Mononuclear cell (primary cell): ENCODE measurements around the gene TXLNG. TPM values are rescaled to one million over a fixed set of nuclear protein-coding genes. Genes with fewer than 3 reads are reported as not detected.
A peak's percentile ranks its signal among the peaks of the same experiment; 100 is the strongest.

Experiments used
- H3K27me3 ChIP-seq: 2 replicates; pipeline ENCODE4 v1.6.0; 2011; ENCODE audit warnings: low read length, control low read depth; ENCODE audit not compliant: insufficient read depth
- H3K4me1 ChIP-seq: 2 replicates; pipeline ENCODE4 v1.5.1; 2011; ENCODE audit warnings: mild to moderate bottlenecking, low read length, control low read depth; ENCODE audit not compliant: insufficient read depth
- H3K4me3 ChIP-seq: 2 replicates; pipeline ENCODE4 v1.5.1; 2011; ENCODE audit warnings: mild to moderate bottlenecking, low read length, moderate library complexity
- H3K9me3 ChIP-seq: 2 replicates; pipeline ENCODE4 v1.5.1; 2011; ENCODE audit warnings: low read depth, mild to moderate bottlenecking, control low read depth, low read length
- total RNA-seq: library from RNA; depleted of rRNA; stranded (reverse); fragments of >200 nt; gene quantifications from one replicate; pipeline ENCODE4 v1.2.3, GENCODE V29; 2012

Gene TXLNG
- total RNA-seq, 1 donor, result 17.9 TPM

DNA sequence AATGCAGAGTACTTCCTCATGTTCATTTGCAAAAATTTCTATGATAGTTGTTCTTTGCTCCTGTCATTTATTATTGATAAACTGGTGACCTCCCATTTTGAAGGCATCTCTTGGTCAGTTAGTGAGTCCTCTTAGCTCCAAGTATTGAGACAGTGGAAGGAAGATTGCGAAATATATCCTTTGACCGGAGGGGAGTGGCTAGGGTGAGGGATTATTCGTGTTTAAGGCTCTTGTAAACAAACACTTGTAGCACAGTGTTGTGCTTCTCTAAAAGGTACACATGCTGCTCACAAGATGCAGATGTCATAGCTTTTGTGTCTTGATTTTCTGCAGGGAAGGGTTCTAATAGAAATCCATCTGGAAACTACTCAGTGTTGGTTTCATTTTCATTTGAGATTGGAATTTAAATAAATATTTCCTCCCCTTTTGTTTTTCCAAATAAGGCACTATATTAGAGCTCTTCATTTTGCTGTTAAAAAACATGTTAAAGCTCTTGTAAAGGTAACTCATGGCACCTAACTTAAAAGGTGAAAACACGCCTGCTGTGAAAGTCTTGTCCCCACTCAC, 21.8 kb downstream of the TXLNG start:
- peak overlapping the region; percentile 18 for H3K4me3 ChIP-seq
- no peaks in the 10 kb centered on the region for H3K9me3 ChIP-seq
- peaks cover 10% of the 10 kb centered on the region for H3K4me1 ChIP-seq
- H3K27me3 ChIP-seq, result no peaks in the 10 kb centered on the region

DNA sequence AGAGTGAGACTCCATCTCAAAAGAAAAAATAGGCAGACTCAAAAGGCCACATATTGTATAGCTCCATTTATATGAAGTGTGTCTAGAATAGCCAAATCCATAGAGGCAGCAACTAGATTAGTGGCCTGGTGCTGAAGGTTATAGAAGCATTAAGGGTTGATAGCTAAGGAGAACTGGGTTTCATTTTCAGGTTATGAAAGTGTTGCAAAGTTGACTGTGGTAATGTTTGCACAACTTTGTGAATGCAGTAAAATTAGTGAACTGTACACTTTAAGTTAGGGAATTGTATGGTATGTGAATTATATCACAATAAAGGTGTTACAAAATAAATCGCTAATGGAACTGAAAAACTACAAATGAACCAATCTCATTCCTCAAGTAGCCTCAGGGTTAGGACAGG, 28.3 kb downstream of the TXLNG start:
- Histone ChIP-seq H3K27me3 (no peaks in the 10 kb centered on the region), H3K4me3 (no peak overlapping the region), H3K9me3 (no peaks in the 10 kb centered on the region), H3K4me1 (no peaks in the 10 kb centered on the region)

DNA sequence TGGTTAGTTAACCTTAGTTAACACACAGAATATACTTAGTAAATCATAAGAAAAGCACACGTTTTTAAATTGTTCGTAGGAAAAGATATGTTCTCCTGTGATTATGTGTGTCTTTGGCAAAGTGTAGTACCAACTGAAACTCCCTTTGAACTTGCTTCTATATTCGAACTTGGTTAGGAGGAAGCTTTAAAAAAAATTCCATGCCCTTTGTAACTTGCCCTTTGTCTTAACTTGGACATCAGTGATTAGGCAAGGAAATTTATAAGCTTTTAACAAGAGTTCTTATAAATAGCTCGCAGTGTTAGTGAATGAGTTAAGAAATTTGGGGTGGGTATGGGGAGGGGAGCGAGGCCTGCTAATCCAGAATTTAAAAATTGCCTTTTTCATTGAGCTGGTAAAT, 33.4 kb downstream of the TXLNG start:
- Histone ChIP-seq H3K4me1 (no peaks in the 10 kb centered on the region), H3K27me3 (no peaks in the 10 kb centered on the region), H3K9me3 (no peaks in the 10 kb centered on the region), H3K4me3 (no peak overlapping the region)

- no peaks in the 10 kb centered on the region for H3K4me1 ChIP-seq
- H3K4me3 ChIP-seq, result no peak overlapping the region
- H3K27me3 ChIP-seq, result no peaks in the 10 kb centered on the region
- H3K9me3 ChIP-seq, result no peaks in the 10 kb centered on the region
Observed at GRCh38 chrX:16822723-16823122, 36.5 kb downstream of the TXLNG start.

- H3K9me3 ChIP-seq, result no peaks in the 10 kb centered on the region
- H3K27me3 ChIP-seq, result no peaks in the 10 kb centered on the region
- H3K4me1 ChIP-seq, result no peaks in the 10 kb centered on the region
- H3K4me3 ChIP-seq, result no peak overlapping the region
Observed at GRCh38 chrX:16825264-16826035, 39.2 kb downstream of the TXLNG start.

- no peak overlapping the region for H3K4me3 ChIP-seq
- H3K4me1 ChIP-seq, result no peaks in the 10 kb centered on the region
- no peaks in the 10 kb centered on the region for H3K9me3 ChIP-seq
- H3K27me3 ChIP-seq, result no peaks in the 10 kb centered on the region
Observed at GRCh38 chrX:16826207-16826606, 39.9 kb downstream of the TXLNG start.

DNA sequence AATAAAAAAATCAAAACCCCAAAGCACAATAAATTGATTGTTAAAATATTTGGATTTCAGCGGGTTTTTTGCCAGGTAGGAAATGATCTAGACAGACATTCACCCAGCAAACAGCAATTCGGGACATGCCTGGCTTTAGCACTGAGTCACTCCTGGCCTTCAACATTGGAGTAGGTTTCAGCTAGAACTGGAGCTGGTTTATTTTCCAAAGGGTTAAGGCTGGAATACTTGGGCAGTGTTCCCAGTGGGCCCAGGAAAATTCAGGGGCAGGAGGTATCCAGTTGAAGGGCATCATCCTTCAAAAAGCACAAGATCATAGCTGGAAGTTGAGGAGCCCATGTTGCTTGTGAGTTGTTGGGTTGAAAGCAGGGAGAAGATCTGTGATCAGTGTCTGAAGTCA, 41.0 kb downstream of the TXLNG start:
- Histone ChIP-seq H3K27me3 (no peaks in the 10 kb centered on the region), H3K4me3 (no peak overlapping the region), H3K4me1 (no peaks in the 10 kb centered on the region), H3K9me3 (no peaks in the 10 kb centered on the region)

DNA sequence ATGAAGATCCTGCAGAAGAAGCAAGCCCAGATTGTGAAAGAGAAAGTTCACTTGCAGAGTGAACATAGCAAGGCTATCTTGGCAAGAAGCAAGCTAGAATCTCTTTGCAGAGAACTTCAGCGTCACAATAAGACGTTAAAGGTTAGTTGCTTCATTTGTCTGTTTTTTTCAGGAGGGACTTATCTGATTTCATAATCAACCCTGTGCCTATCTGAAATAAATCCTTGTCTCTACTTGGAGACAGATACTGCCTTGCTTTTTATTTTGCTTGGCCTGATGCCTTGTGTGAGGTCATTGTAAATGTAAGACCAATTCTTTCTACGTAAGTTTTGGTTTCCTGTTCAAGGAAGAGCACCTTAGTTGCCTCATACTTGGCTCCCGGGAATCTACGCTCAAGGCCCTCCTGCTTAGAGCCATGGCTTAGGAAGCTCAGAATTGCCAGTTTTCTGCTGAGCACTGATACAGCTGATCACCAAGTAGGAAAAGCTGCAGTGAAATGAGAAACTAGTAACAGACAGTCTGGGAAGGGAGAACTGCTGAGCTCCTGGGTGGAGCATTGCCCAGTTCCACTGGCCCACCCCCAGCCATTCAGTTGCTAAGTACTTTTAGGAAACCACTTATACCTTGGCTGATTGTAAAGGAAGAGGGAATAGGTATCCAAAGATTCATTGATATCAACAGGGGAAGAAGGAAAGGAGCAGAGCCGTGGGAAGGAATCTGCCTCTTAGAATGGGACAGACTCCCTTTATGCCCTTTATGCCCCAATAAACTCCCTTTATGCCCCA, 42.0 kb downstream of the TXLNG start:
- no peaks in the 10 kb centered on the region for H3K4me1 ChIP-seq
- H3K9me3 ChIP-seq, result no peaks in the 10 kb centered on the region
- H3K27me3 ChIP-seq, result no peaks in the 10 kb centered on the region
- no peak overlapping the region for H3K4me3 ChIP-seq

DNA sequence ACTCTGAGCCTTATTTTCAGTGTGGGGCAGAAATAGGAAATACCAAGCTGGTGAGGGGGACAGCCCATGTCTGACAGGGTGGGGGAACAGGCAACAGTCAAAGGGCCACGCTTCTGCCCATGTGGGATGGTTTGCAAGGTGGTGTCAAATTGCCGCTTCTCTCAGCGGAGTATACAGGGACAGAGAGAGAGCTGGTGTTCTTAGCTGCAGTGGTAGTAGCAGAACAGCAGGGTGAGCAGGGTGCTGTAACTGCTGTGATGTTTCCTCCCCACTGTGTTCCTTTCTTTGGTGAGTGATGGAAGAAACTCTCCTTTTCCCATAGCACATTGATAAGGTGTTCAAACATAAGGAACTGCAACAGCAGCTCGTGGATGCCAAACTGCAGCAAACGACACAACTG, 46.0 kb downstream of the TXLNG start:
- H3K4me1 ChIP-seq, result no peaks in the 10 kb centered on the region
- H3K9me3 ChIP-seq, result no peaks in the 10 kb centered on the region

DNA sequence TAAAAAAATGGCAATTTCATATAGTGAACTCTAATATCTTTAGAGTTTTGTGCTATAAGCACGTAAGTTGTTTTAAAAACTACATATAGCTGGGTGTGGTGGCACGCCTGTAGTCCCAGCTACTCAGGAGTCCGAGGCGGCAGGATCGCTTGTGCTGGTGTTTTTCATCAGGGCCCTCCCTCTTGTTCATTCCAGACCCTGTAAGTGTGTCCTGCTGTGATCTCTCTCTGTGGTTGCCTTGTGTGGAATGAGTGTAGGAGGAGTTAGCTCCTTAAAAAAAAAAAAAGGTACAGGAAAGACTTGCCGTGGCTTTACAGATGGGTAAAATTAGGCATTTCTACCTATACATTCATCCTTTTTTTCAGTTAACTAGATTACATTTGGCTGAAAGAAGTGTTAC, 48.5 kb downstream of the TXLNG start:
- no peaks in the 10 kb centered on the region for H3K9me3 ChIP-seq
- H3K27me3 ChIP-seq, result no peaks in the 10 kb centered on the region
- no peak overlapping the region for H3K4me3 ChIP-seq
- no peaks in the 10 kb centered on the region for H3K4me1 ChIP-seq

More for the DNA sequence above, 46.0 kb downstream of the TXLNG start:
- Histone ChIP-seq H3K27me3 (no peaks in the 10 kb centered on the region), H3K4me3 (no peak overlapping the region)

DNA sequence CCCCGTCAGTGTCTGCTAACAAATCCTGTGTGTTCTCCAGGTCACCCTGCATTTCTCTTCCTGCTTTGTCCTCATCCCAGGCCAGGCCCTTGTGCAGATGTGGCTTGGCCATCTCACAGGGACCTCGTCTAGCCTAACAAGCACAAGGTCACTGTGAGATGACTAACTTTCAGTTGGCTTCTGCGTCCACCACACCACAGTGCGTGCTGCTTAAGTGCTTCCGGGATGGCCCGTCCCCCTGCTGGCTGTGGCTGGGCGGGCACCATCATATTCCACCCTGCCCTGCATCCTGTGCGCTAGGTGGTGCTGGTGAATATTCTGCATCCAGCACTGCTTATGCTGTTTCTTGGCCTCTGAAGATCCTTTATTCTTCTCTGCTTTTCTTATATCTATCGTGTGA, 50.1 kb downstream of the TXLNG start:
- Histone ChIP-seq H3K9me3 (no peaks in the 10 kb centered on the region), H3K4me3 (no peak overlapping the region), H3K4me1 (no peaks in the 10 kb centered on the region), H3K27me3 (no peaks in the 10 kb centered on the region)

DNA sequence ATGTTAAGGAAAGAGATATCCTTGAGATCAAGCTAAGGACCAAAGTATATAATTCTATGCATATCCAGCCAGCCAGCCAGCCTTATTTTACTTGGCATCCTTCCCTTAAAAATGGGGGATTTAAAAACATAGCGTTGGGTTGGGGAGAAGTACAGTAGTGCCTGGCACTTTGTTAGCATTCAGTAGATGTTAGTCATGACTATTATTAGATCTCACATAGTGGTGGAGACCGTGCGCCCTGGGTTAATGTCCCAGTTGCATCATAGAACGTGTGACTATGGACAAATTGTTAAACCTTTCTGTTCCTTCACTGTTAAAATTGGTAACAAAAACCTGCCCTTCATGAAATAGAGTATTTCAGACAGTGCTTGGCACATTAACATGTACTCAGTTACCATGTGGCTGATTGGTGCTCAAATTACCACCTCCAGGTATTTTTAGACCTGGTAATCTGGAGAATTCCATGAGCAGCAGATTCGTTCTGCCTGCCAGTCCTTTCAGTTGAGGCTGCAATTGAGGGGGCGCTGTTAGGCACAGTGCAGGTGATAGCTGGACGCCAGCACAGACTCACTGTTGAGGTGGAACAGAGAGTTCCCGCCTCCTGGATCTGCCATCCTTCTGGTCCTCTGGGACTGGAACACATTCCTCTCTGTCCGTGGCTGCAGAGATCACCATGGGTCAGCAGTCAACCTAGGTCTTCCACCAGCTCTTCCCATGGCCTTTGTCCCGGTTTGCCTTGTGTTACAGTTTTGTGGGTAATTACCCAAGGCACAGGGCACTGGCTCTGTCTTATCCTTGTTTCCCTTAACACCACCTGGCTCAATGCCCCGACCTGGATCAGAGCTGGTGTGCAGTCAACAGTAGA, 52.2 kb downstream of the TXLNG start:
- H3K4me3 ChIP-seq, result no peak overlapping the region
- H3K27me3 ChIP-seq, result no peaks in the 10 kb centered on the region
- H3K9me3 ChIP-seq, result no peaks in the 10 kb centered on the region
- no peaks in the 10 kb centered on the region for H3K4me1 ChIP-seq

- Histone ChIP-seq H3K4me1 (no peaks in the 10 kb centered on the region), H3K9me3 (no peaks in the 10 kb centered on the region), H3K27me3 (no peaks in the 10 kb centered on the region), H3K4me3 (no peak overlapping the region)
Observed at GRCh38 chrX:16839219-16839851, 53.1 kb downstream of the TXLNG start.

- Histone ChIP-seq H3K27me3 (no peaks in the 10 kb centered on the region), H3K4me1 (no peaks in the 10 kb centered on the region), H3K9me3 (no peaks in the 10 kb centered on the region), H3K4me3 (no peak overlapping the region)
Observed at GRCh38 chrX:16839852-16840460, 53.7 kb downstream of the TXLNG start.
